GM21367 (cell line): ENCODE data around the gene DRICH1.
"Not testable (repeated sequence)": the region's sequence is repeated elsewhere in the genome, so short reads cannot be mapped to it uniquely, and the experiment has no call there.

Experiments
- ATAC-seq: cut with Tn5 transposase; IDR thresholded peaks from one replicate; pipeline ENCODE4 v1.9.1; 2021; ENCODE audit not compliant: unreplicated experiment

Gene DRICH1

DNA sequence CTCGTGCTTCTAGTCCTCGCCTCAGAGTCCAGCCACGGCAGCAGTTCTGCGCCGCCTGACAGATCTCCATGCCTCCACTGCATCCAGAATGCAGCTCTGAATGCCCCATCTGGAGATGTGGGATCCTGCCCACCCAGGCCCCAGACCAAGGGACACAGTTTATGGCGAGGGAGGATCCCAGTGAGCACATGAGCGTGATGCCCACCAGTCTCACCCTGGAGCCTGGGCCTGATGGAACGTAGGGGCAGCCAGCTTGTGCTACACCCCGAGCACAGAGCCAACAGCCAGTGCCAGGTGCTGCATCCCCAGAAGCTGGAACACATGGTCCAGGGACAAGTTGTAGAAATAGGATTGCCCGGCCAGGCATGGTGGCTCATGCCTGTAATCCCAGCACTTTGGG, 62.4 kb downstream of the DRICH1 start:
- no peak for ATAC-seq

DNA sequence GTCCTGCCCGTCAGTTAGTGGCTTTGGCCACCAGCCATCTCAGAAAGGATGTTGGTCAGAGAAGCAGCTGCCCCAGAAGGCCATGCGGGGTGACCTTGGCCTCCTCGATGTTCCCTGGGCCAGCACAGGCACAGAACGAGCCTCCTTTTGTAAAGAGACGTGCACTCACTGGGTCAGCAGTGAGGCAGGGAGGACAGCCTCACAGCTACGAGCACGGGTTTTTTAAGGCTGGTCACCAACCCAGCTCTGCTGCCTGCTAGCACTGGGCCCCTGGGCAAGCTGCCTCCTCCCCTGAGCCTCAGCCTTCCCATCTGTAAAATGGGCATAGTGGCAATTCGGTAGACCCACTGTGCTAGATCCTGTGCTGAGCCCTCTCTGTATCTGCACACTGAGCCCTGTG, 62.8 kb downstream of the DRICH1 start:
- ATAC-seq: no peak

DNA sequence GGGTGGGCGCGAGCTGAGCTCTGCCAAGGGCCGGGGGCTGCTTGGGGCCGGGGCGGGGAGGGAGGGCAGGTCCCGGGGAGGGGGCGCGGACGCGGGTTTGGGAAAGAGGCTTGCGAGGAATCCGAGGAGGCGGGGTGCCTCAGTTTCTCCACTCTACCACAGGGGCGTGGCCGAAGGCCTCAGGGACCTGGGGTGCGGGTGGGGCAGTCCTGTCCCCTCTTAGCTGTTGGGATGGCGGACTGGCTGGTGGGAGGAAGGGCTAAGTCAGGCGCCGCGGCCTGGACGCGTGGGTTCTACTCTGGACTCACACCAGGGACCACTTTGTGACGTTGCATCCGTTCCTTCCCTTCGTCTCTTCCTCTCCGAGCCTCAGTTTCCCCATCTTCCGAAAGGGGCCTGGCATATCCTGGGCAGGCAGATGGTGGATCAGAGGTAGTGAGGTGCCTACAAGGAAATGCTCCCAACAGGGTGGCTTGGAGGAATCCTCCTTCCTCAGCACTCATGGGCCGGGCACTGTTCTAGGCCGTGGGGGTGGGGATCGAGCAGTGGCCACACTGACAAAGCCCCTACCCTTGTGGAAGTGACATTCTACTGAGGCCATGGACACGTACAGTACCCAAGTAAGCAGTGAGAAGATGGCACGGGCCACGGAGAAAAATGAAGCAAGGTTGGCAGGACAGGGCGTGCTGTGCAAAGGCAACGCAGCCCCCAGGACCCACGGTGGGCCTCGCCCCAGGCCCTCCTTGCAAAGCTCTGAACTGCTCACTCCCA, 65.2 kb downstream of the DRICH1 start:
- ATAC-seq: no peak

DNA sequence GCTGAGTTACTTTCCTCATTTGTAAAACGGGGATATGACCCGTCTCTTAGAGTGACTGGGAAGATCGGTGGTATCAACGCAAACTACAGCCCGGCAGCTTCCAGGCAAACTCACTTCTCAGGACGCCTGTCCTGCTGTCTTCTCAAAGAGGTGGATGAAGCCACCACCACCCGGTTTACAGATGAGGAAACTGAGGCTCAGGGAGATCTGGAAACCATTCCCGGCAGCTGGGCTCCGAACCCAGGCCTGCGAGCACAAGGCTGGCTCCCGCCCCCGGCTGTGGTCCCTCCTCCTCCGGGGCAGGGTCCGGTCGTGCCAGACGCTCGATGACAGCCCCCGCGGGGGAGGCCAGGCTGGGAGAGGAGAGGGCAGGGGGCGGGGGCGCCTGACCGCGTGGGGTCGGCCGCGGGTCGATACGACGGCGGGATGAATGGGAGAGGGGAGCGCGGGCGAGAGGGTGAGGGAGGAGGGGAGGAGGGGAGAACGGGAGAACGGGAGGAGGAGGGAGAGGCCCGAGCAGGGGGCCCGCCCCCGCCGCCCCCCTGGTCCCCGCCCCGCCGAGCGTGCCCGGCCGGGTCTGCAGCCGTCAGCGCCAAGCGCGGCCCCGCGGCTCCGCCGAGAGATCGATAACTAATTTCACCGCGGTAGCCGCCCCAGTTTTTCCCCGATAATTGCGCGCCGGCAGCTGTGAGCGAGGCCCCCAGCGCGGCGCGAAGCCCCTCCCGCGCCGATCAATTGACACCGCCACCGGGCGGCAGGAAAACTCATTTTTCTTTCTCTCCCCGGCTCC, 66.0 kb downstream of the DRICH1 start:
- ATAC-seq: no peak

DNA sequence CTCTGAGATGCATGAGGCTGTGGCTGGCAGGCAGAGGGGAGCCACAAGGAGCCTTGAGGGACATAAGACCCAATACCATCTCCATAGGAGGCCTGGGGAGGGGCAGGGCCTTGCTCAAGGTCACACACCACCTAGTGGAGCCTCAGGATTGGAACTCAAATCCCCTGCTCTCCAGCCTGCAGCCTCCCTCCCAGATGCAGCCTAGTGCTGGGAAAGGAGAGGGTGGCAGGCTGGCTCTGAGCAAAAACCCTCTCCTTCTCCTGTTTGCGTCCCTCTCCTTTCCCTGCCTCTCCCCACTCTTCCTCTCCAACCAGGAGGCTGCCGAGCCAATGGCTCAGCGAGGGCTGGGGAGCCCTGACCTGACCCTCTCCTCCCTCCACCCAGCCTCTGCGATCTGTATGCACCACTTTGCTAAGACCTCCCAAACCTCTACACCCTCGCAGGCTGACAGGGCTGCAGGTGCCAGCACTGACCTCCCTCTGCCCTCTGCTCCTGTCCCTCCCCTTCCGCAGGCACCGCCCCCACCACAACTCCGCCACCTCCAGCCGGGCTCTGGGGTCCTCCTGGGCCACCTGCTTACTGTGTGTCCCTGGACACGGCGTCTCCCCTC, 66.7 kb downstream of the DRICH1 start:
- no peak for ATAC-seq

DNA sequence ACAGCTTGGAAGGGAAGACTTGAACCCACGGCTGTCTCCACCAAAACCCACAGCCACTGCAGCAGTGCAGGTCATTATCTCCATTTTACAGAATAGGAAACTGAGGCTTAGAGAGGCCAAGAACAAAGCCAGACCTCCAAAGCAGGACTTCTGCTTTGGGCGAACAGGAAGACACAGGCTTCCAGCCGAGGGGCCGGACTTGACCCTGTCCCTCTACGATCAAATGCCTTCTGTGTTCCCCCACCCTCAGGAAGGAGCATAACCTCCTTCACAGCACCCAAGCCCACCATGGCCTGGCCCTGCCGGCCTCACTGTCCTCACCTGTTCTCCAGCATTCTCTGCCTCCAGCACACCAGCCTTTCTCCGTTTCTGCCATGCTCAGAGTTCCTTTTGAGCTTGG, 67.8 kb downstream of the DRICH1 start:
- ATAC-seq: no peak

DNA sequence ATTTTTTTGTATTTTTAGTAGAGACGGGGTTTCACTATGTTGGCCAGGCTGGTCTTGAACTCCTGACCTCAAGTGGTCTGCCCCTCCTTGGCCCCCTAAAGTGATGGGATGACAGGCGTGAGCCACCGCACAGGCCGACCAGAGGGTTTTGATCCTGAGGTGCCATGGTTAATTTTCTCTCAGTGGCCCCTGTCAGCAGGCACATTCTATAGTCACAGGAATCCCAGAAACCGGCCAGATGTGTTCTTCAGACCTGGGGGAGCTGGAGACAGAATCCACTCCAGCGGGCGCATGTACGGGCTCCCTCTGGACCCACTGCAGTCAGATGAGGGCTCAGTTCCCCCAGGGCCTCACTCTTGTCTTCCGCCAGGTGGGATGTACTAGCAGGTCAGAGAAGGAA, 69.0 kb downstream of the DRICH1 start:
- no peak for ATAC-seq

DNA sequence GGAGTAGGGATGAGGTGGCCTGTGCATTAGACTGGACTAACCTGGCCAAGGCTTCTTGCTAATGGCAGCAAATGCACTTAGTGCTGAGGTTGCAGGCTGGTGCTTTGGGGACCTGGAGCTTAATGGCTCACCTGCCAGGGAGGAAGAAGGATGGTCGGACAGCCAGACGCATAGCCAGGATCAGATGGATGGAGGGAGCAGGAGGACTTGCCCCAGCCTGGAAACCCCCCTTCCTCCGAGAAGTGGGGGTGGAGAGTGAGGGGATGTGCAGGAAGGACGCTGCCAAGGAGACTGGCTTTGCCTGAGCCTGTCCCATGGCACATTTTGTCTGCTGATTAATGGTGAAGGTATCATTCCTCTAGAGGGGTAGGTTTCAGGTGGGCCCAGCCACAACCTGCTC, 69.9 kb downstream of the DRICH1 start:
- ATAC-seq: no peak

DNA sequence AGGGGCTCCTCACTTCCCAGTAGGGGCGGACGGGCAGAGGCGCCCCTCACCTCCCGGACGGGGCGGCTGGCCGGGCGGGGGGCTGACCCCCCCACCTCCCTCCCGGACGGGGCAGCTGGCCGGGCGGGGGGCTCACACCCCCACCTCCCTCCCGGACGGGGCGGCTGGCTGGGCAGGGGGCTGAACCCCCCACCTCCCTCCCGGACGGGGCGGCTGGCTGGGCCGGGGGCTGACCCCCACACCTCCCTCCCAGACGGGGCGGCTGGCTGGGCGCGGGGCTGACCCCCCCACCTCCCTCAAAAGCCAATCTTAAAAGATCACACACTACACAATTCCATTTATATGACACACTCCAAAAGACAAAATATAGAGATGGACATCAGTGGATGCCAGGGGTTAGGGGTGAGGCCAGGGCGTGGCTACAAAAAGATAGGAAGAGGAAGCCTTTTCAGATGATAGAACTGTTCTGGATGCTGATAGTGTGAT, 71.1 kb downstream of the DRICH1 start:
- ATAC-seq: not testable (repeated sequence)

DNA sequence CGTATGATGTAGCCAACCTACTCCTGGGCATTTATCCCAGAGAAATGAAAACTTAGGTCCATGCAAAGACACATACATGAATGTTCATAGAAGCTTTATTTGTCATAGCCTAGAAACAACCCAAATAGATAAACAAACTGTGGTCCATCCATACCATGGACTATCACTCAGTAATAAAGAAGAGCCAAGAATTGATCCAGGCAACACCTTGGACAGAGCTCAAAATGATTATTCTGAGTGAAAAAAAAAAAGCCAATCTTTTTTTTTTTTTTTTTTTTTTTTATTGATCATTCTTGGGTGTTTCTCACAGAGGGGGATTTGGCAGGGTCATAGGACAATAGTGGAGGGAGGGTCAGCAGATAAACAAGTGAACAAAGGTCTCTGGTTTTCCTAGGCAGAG, 71.9 kb downstream of the DRICH1 start:
- not testable (repeated sequence) for ATAC-seq
